Measurements from ENCODE around the gene SLCO2B1. TPM values are rescaled to one million over a fixed set of nuclear protein-coding genes. Genes with fewer than 3 reads are reported as not detected.

SLCO2B1 gene
- total RNA-seq, 1 donor from 2014 or later = not detected

DNA sequence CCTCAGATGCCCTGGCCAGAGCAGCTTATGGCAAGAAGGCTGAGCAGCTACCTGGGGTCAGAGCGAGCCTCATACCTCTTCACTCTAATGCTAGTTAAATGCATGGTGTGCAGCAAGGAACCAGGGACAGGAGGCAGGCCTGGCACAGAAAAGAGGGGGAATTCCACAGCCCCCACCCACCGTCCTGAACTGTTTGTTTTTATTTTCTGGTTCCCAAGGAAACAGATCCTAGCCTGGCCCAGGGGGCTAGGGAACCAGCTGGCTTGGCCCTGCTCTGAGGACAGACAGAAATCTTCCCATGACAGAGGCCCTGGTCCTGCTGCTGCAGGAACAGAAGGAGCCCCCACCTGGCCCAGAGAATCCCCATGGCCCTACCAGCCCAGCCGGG is 40.4 kb downstream of the SLCO2B1 start:
- no peaks in the 10 kb centered on the region for H3K27me3 Mint-ChIP-seq (ENCODE audit: low read depth)
- no peaks in the 10 kb centered on the region for H3K9me3 Mint-ChIP-seq
- H3K4me3 Mint-ChIP-seq = no peak overlapping the region
- H3K36me3 Mint-ChIP-seq (ENCODE audit: low read depth) = no peaks in the 10 kb centered on the region
- TF ChIP-seq, protein P1, sequence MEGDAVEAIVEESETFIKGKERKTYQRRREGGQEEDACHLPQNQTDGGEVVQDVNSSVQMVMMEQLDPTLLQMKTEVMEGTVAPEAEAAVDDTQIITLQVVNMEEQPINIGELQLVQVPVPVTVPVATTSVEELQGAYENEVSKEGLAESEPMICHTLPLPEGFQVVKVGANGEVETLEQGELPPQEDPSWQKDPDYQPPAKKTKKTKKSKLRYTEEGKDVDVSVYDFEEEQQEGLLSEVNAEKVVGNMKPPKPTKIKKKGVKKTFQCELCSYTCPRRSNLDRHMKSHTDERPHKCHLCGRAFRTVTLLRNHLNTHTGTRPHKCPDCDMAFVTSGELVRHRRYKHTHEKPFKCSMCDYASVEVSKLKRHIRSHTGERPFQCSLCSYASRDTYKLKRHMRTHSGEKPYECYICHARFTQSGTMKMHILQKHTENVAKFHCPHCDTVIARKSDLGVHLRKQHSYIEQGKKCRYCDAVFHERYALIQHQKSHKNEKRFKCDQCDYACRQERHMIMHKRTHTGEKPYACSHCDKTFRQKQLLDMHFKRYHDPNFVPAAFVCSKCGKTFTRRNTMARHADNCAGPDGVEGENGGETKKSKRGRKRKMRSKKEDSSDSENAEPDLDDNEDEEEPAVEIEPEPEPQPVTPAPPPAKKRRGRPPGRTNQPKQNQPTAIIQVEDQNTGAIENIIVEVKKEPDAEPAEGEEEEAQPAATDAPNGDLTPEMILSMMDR (conservative IDR thresholded peaks at IDR 0.05) = no peak
- H3K4me1 Mint-ChIP-seq = peaks cover 6% of the 10 kb centered on the region
- no peak for DNase-seq (ENCODE audit: low read depth, low spot score)
- no peak overlapping the region for H3K27ac Mint-ChIP-seq (ENCODE audit: unreplicated experiment)

DNA sequence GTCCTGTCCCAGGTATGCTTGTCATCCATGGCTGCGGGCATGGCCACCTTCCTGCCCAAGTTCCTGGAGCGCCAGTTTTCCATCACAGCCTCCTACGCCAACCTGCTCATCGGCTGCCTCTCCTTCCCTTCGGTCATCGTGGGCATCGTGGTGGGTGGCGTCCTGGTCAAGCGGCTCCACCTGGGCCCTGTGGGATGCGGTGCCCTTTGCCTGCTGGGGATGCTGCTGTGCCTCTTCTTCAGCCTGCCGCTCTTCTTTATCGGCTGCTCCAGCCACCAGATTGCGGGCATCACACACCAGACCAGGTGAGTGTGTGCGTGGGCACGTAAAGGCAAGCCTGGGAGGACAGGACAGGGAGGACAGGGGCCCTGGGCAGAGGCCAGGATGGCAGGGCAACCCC is 42.4 kb downstream of the SLCO2B1 start:
- Mint-ChIP-seq H3K4me1 (peaks cover 6% of the 10 kb centered on the region), H3K27ac (ENCODE audit: unreplicated experiment) (no peak overlapping the region), H3K4me3 (no peak overlapping the region), H3K9me3 (no peaks in the 10 kb centered on the region), H3K27me3 (ENCODE audit: low read depth) (no peaks in the 10 kb centered on the region), H3K36me3 (ENCODE audit: low read depth) (no peaks in the 10 kb centered on the region)
- no peak for DNase-seq (ENCODE audit: low read depth, low spot score)
- TF ChIP-seq, protein P1 (conservative IDR thresholded peaks at IDR 0.05) = no peak

DNA sequence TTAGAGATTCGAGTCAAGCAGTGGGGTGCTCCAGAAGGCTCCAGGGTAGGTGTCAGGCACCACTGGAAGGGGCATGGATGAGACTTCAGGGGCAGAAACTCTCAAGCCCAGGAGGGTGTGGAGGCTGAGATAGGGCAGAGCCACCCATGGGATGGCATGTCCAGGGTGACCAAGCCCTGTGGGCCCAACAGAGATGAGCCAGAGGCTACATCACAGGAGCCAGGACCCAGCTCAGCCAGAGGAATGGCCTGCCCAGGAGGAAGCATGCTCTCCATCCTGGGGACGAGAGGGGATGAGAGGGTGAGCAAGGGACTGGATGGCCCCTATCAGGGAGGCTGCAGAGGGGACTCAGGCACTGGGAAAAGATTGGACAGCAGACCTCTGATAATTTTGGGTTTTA is 42.8 kb downstream of the SLCO2B1 start:
- Mint-ChIP-seq H3K36me3 (ENCODE audit: low read depth) (no peaks in the 10 kb centered on the region), H3K27me3 (ENCODE audit: low read depth) (no peaks in the 10 kb centered on the region), H3K9me3 (no peaks in the 10 kb centered on the region), H3K27ac (ENCODE audit: unreplicated experiment) (no peak overlapping the region), H3K4me1 (peaks cover 4% of the 10 kb centered on the region), H3K4me3 (no peak overlapping the region)
- DNase-seq (ENCODE audit: low read depth, low spot score) = no peak
- TF ChIP-seq, protein P1 (conservative IDR thresholded peaks at IDR 0.05) = no peak

DNA sequence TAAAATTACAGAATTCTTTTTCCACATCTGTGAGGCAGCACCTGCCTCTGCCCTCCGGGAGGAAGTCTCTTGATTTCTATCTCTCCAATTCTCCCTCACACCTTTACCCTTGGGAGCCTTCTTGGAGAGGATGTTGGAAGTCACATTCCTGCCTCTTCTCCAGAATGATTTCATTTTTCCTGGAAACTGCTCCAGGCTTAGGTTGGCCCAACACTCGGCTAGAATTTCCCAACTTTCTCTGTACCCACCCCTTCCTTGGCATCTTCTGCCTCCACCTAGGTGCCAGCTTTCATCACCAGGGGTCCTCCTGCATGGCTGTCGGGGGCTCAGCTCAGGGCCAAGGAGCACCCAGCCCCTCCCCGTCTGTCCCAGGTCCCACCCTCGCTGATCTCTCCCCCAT is 43.2 kb downstream of the SLCO2B1 start:
- no peaks in the 10 kb centered on the region for H3K27me3 Mint-ChIP-seq (ENCODE audit: low read depth)

DNA sequence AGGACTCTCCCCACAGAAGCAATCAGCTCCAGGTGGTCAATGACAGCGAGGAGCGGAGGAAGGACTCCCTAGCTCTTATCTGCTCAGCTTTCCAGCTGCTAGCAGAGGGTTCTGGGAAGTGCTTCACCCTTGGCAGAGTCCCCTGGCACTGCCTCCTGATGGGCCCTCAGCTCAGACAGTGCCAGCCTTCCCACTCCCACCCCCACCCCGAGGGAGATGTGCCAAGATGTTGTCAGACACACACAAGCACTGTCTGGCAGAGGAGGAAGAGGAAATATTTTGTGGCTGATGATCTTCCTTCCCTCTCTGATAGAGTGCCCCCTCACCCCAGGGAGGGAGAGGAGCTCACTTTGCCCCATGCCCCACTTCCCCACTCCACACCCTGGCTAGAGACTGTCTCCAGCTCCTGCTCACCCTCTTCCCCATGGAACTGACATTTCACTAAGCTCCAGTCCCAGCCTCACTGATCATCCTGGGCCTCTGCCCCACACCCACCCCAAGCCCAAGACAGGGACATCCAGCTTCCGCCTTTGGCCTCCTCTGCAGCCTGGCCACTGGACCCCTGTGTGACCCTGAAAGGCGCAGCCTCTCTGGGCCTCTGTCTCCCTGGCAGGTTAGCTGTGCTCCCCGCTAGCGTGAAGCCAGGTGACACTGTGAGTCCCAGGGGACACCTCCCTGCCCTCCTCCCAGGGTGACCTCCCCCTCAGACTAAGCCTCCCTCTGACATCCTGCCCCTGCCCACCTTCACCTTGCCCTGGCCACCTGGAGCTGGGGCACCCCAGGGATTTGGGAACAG is 44.5 kb downstream of the SLCO2B1 start:
- Mint-ChIP-seq H3K27me3 (ENCODE audit: low read depth) (no peaks in the 10 kb centered on the region), H3K4me1 (no peaks in the 10 kb centered on the region), H3K36me3 (ENCODE audit: low read depth) (no peaks in the 10 kb centered on the region), H3K9me3 (no peaks in the 10 kb centered on the region), H3K27ac (ENCODE audit: unreplicated experiment) (no peak overlapping the region), H3K4me3 (no peak overlapping the region)
- DNase-seq (ENCODE audit: low read depth, low spot score) = no peak
- TF ChIP-seq, protein P1 (conservative IDR thresholded peaks at IDR 0.05) = no peak

More for the DNA sequence above, 43.2 kb downstream of the SLCO2B1 start:
- DNase-seq (ENCODE audit: low read depth, low spot score) = no peak
- H3K9me3 Mint-ChIP-seq = no peaks in the 10 kb centered on the region
- TF ChIP-seq, protein P1 (conservative IDR thresholded peaks at IDR 0.05) = no peak
- no peak overlapping the region for H3K4me3 Mint-ChIP-seq
- no peak overlapping the region for H3K27ac Mint-ChIP-seq (ENCODE audit: unreplicated experiment)
- no peaks in the 10 kb centered on the region for H3K4me1 Mint-ChIP-seq
- no peaks in the 10 kb centered on the region for H3K36me3 Mint-ChIP-seq (ENCODE audit: low read depth)
